PC-9 (cell line): ENCODE data around the gene LRRC4C. TPM values are rescaled to one million over a fixed set of nuclear protein-coding genes. Genes with fewer than 3 reads are reported as not detected.

Source experiments
- BruUV-seq: library from RNA; stranded (reverse); fragments of 400-500 nt; replicated peaks from 2 replicates; lab custom pipeline; 2021; lab: Mats Ljungman, UMichigan
- CTCF ChIA-PET: fragments of 300-600 bp; sonication (Branson Sonifier 250); formaldehyde crosslinking; loops from one replicate; lab custom pipeline; 2022; ENCODE audit warnings: antibody characterized with exemption; lab: Charles Lee
- POLR2A ChIA-PET: fragments of 300-600 bp; sonication (Branson Sonifier 250); formaldehyde crosslinking; loops from one replicate; lab custom pipeline; 2022; ENCODE audit warnings: antibody characterized with exemption; ENCODE audit not compliant: unreplicated experiment; lab: Charles Lee
- DNase-seq, 2 experiments: peaks; one replicate each; pipeline versions ENCODE4 v3.0.0 to v3.0.0-alpha.2; 2015 to 2022; ENCODE audit warnings: mixed read lengths in 1 of 2
- H2AFZ ChIP-seq: fragments of 200-600 bp; sonication (generic); 2 replicates; pipeline ENCODE4 v1.8.1; 2017; ENCODE audit warnings: antibody characterized with exemption
- H3F3A ChIP-seq: fragments of 200-600 bp; sonication (generic); 2 replicates; pipeline ENCODE4 v1.8.1; 2017; ENCODE audit warnings: antibody characterized with exemption, mild to moderate bottlenecking, low read depth; ENCODE audit not compliant: insufficient read depth
- H3K27ac ChIP-seq: fragments of 200-600 bp; sonication (generic); 2 replicates; pipeline ENCODE4 v1.6.1; 2016; ENCODE audit warnings: mixed run types
- H3K27me3 ChIP-seq: fragments of 200-600 bp; sonication (generic); 2 replicates; pipeline ENCODE4 v1.6.1; 2016; ENCODE audit warnings: low read depth, mixed run types; ENCODE audit not compliant: insufficient read depth
- H3K36me3 ChIP-seq: fragments of 200-600 bp; sonication (generic); 2 replicates; pipeline ENCODE4 v1.6.1; 2016; ENCODE audit warnings: low read depth, mixed run types
- H3K4me1 ChIP-seq: fragments of 200-600 bp; sonication (generic); replicated peaks from 2 replicates; pipeline ENCODE4 v1.6.1; 2016; ENCODE audit warnings: mixed run types; ENCODE audit not compliant: insufficient read depth
- H3K4me2 ChIP-seq: fragments of 200-600 bp; sonication (generic); 2 replicates; pipeline ENCODE4 v1.6.1; 2017; ENCODE audit warnings: mixed run types
- H3K4me3 ChIP-seq: fragments of 200-600 bp; sonication (generic); 2 replicates; pipeline ENCODE4 v1.6.1; 2016; ENCODE audit warnings: mixed run types
- H3K79me2 ChIP-seq: fragments of 200-600 bp; sonication (generic); 2 replicates; pipeline ENCODE4 v1.6.1; 2017; ENCODE audit warnings: low read depth, mixed run types
- H3K9me2 ChIP-seq: fragments of 200-600 bp; sonication (generic); 2 replicates; pipeline ENCODE4 v1.8.1; 2017; ENCODE audit warnings: mild to moderate bottlenecking; ENCODE audit not compliant: insufficient read depth
- H3K9me3 ChIP-seq: fragments of 200-600 bp; sonication (generic); 2 replicates; pipeline ENCODE4 v1.8.1; 2016; ENCODE audit warnings: low read depth; ENCODE audit not compliant: insufficient read depth
- H4K20me1 ChIP-seq: fragments of 200-600 bp; sonication (generic); 2 replicates; pipeline ENCODE4 v1.8.1; 2017; ENCODE audit not compliant: insufficient read depth
- CTCF ChIP-seq: fragments of 200-600 bp; sonication (generic); conservative IDR thresholded peaks from 2 replicates; pipeline ENCODE4 v1.6.1; 2017; ENCODE audit warnings: mixed run types, antibody characterized with exemption, mild to moderate bottlenecking, moderate library complexity
- EZH2 ChIP-seq: fragments of 200-600 bp; sonication (generic); IDR thresholded peaks from 2 replicates; pipeline ENCODE4 v1.8.0; 2017; ENCODE audit warnings: antibody characterized with exemption, low read depth
- intact Hi-C: fragments of 100-400 bp; cut with micrococcal nuclease; formaldehyde crosslinking; loops from one replicate; pipeline ENCODE4 v1.10.0; 2022; ENCODE audit not compliant: unreplicated experiment
- total RNA-seq: library from RNA; stranded (reverse); gene quantifications from 2 replicates; pipeline ENCODE4 v1.2.3, GENCODE V29; 2021

Gene LRRC4C
- total RNA-seq, 1 experiment from 2014 or later = not detected

GRCh38 chr11:41457216-41458014 is 2.0 kb downstream of the LRRC4C start:
- intact Hi-C loops = no loop called here
- Histone ChIP-seq H4K20me1 (no peaks in the 10 kb centered on the region), H3K4me1 (no peaks in the 10 kb centered on the region), H3K9me3 (no peaks in the 10 kb centered on the region; the same call in 1 of the 2 replicates), H3K27ac (no peak overlapping the region), H3K36me3 (no peaks in the 10 kb centered on the region), H3F3A (no peaks in the 10 kb centered on the region), H3K4me3 (no peak overlapping the region), H3K79me2 (no peaks in the 10 kb centered on the region), H2AFZ (no peak overlapping the region), H3K27me3 (peaks cover 11% of the 10 kb centered on the region), H3K4me2 (no peak overlapping the region), H3K9me2 (no peaks in the 10 kb centered on the region)
- CTCF ChIA-PET = no interaction called here
- TF ChIP-seq CTCF (no peak), EZH2 (no peak)
- BruUV-seq = no TSS peak
- POLR2A ChIA-PET = no interaction called here
- no peak for DNase-seq

- no peaks in the 10 kb centered on the region for H3K4me1 ChIP-seq
- H3F3A ChIP-seq = no peaks in the 10 kb centered on the region
- ChIA-PET POLR2A (no interaction called here), CTCF (no interaction called here)
- no peak for DNase-seq
- TF ChIP-seq CTCF (no peak), EZH2 (no peak)
- H3K79me2 ChIP-seq = no peaks in the 10 kb centered on the region
- H3K9me2 ChIP-seq = no peaks in the 10 kb centered on the region
- no peak overlapping the region for H3K4me2 ChIP-seq
- no peak overlapping the region for H3K27ac ChIP-seq
- intact Hi-C loops = no loop called here
- H4K20me1 ChIP-seq = no peaks in the 10 kb centered on the region
- H3K9me3 ChIP-seq = no peaks in the 10 kb centered on the region; the same call in 1 of the 2 replicates
- no peak overlapping the region for H2AFZ ChIP-seq
- no TSS peak for BruUV-seq
- peaks cover 11% of the 10 kb centered on the region for H3K27me3 ChIP-seq
- no peaks in the 10 kb centered on the region for H3K36me3 ChIP-seq
- H3K4me3 ChIP-seq = no peak overlapping the region
Measured at GRCh38 chr11:41456269-41456668, 3.2 kb downstream of the LRRC4C start.

- no TSS peak for BruUV-seq
- no peaks in the 10 kb centered on the region for H3K9me3 ChIP-seq
- ChIA-PET CTCF (no interaction called here), POLR2A (no interaction called here)
- H3K4me3 ChIP-seq = no peak overlapping the region
- no peak overlapping the region for H3K4me2 ChIP-seq
- H4K20me1 ChIP-seq = no peaks in the 10 kb centered on the region
- intact Hi-C loops = no loop called here
- H3K36me3 ChIP-seq = no peaks in the 10 kb centered on the region
- no peak overlapping the region for H3K27ac ChIP-seq
- H3K4me1 ChIP-seq = no peaks in the 10 kb centered on the region
- no peak for DNase-seq
- H3K9me2 ChIP-seq = no peaks in the 10 kb centered on the region
- H2AFZ ChIP-seq = no peak overlapping the region
- H3K27me3 ChIP-seq = no peaks in the 10 kb centered on the region
- H3F3A ChIP-seq = no peaks in the 10 kb centered on the region
- no peaks in the 10 kb centered on the region for H3K79me2 ChIP-seq
- TF ChIP-seq CTCF (no peak), EZH2 (no peak)
Measured at GRCh38 chr11:41451011-41451410, 8.4 kb downstream of the LRRC4C start.
